GM19193 (cell line): ENCODE measurements around the gene APOC3.
A peak's percentile ranks its signal among the peaks of the same experiment; 100 is the strongest.

ENCODE experiments used
- POLR2A ChIP-seq: IDR thresholded peaks from 4 replicates; pipeline ENCODE4 v1.6.1; 2011; ENCODE audit not compliant: insufficient read depth, insufficient read length; ENCODE audit errors: extremely low read depth

The APOC3 gene

GRCh38 chr11:116833491-116833815 lies 3.7 kb downstream of the APOC3 start:
- TF ChIP-seq POLR2A = no peak

GRCh38 chr11:116833816-116834534 lies 4.3 kb downstream of the APOC3 start:
- no peak for TF ChIP-seq POLR2A

- TF ChIP-seq POLR2A = no peak
These were observed 5.5 kb downstream of the APOC3 start for GRCh38 chr11:116835042-116835772.

- peak; percentile 46 for TF ChIP-seq POLR2A
These were observed 6.3 kb downstream of the APOC3 start for GRCh38 chr11:116835791-116836631.

- TF ChIP-seq POLR2A = no peak
These were observed 6.9 kb downstream of the APOC3 start for GRCh38 chr11:116836632-116836991.

GRCh38 chr11:116837231-116838091 lies 7.8 kb downstream of the APOC3 start, which contains the start of gene APOA1:
APOA1 (minus strand) TSS chr11:116837622; CDS start chr11:116837387, 235 bp downstream.
- TF ChIP-seq POLR2A = no peak

- no peak for TF ChIP-seq POLR2A
These were observed 8.8 kb downstream of the APOC3 start for GRCh38 chr11:116838321-116839084.

GRCh38 chr11:116840224-116840745 lies 10.6 kb downstream of the APOC3 start:
- TF ChIP-seq POLR2A = no peak

GRCh38 chr11:116840746-116841296 lies 11.1 kb downstream of the APOC3 start:
- TF ChIP-seq POLR2A = no peak

- no peak for TF ChIP-seq POLR2A
These were observed 12.4 kb downstream of the APOC3 start for GRCh38 chr11:116842117-116842516.

GRCh38 chr11:116842909-116843308 lies 13.2 kb downstream of the APOC3 start:
- TF ChIP-seq POLR2A = no peak

- TF ChIP-seq POLR2A = no peak
These were observed 14.0 kb downstream of the APOC3 start for GRCh38 chr11:116843661-116844060.

GRCh38 chr11:116844722-116845121 lies 15.0 kb downstream of the APOC3 start:
- TF ChIP-seq POLR2A = no peak
